OCI-LY1 (cell line): ENCODE data around the gene S1PR5.

Experiments
- CTCF ChIP-seq: fragments of 200-600 bp; sonication (generic), shearing (Covaris generic); IDR thresholded peaks from 2 replicates; pipeline ENCODE4 v1.5.1; 2017; ENCODE audit warnings: mild to moderate bottlenecking, antibody characterized with exemption, low read length, moderate library complexity, mixed read lengths
- EZH2 ChIP-seq: fragments of 200-600 bp; sonication (generic), shearing (Covaris generic); IDR thresholded peaks from 2 replicates; pipeline ENCODE4 v1.8.0; 2017; ENCODE audit warnings: borderline replicate concordance, mixed run types, mild to moderate bottlenecking, antibody characterized with exemption, low read length, moderate library complexity, mixed read lengths

DNA sequence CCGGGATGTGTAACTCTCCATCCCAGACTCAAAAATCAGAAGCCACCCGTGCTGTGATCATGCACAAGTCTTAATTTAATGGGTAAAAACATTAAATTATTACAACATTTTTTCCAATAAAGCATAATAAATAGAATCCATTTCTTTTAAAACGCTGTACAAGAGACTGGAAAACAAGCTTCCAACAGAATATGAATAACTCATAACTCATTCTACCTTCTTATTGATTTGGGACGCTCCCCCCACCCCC, 49.1 kb upstream of the S1PR5 start:
- TF ChIP-seq CTCF (no peak), EZH2 (no peak)
